ENCODE results near the gene AP1B1.

The AP1B1 gene

GRCh38 chr22:29313576-29314466 is 74.5 kb downstream of the AP1B1 start:
- Histone ChIP-seq H3K4me1 (ENCODE audit: control insufficient read depth, insufficient read depth, low read length) (peaks cover 61% of the 10 kb centered on the region), H3K4me3 (ENCODE audit: low read length in 2 of 2) (peak overlapping the region in 1 of 2 donors; percentile 60), H3K9ac (ENCODE audit: low read length in 2 of 2) (no peak overlapping the region)

GRCh38 chr22:29313126-29313575 is 75.2 kb downstream of the AP1B1 start:
- H3K4me1 ChIP-seq (ENCODE audit: control insufficient read depth, insufficient read depth, low read length), result peaks cover 68% of the 10 kb centered on the region
- peaks cover 20 to 32% of the 10 kb centered on the region in 2 donors for H3K27me3 ChIP-seq (ENCODE audit: control insufficient read depth in 1 of 2, insufficient read depth in 2 of 2, low read length in 2 of 2)
- H3K27ac ChIP-seq (ENCODE audit: low read length), result no peak overlapping the region
- H3K9me3 ChIP-seq (ENCODE audit: control insufficient read depth in 2 of 2, low read length in 2 of 2), result no peaks in the 10 kb centered on the region
- no peak overlapping the region for H3K9ac ChIP-seq (ENCODE audit: low read length in 2 of 2)
- no peak overlapping the region for H3K4me3 ChIP-seq (ENCODE audit: low read length in 2 of 2)
- no peaks in the 10 kb centered on the region for H3K36me3 ChIP-seq (ENCODE audit: control insufficient read depth in 2 of 2, insufficient read depth in 2 of 2, low read length in 2 of 2)

More at GRCh38 chr22:29313576-29314466, 74.5 kb downstream of the AP1B1 start:
- no peaks in the 10 kb centered on the region for H3K9me3 ChIP-seq (ENCODE audit: control insufficient read depth in 2 of 2, low read length in 2 of 2)
- no peak overlapping the region for H3K27ac ChIP-seq (ENCODE audit: low read length)
- peaks cover 20 to 32% of the 10 kb centered on the region in 2 donors for H3K27me3 ChIP-seq (ENCODE audit: control insufficient read depth in 1 of 2, insufficient read depth in 2 of 2, low read length in 2 of 2)
- H3K36me3 ChIP-seq (ENCODE audit: control insufficient read depth in 2 of 2, insufficient read depth in 2 of 2, low read length in 2 of 2), result no peaks in the 10 kb centered on the region

- Histone ChIP-seq H3K4me3 (ENCODE audit: low read length in 2 of 2) (no peak overlapping the region), H3K27me3 (ENCODE audit: control insufficient read depth in 1 of 2, insufficient read depth in 2 of 2, low read length in 2 of 2) (peaks cover 20 to 32% of the 10 kb centered on the region in 2 donors), H3K36me3 (ENCODE audit: control insufficient read depth in 2 of 2, insufficient read depth in 2 of 2, low read length in 2 of 2) (no peaks in the 10 kb centered on the region), H3K4me1 (ENCODE audit: control insufficient read depth, insufficient read depth, low read length) (peaks cover 75% of the 10 kb centered on the region), H3K9ac (ENCODE audit: low read length in 2 of 2) (no peak overlapping the region), H3K27ac (ENCODE audit: low read length) (no peak overlapping the region), H3K9me3 (ENCODE audit: control insufficient read depth in 2 of 2, low read length in 2 of 2) (no peaks in the 10 kb centered on the region)
Observed at GRCh38 chr22:29312218-29313125, 75.9 kb downstream of the AP1B1 start.

GRCh38 chr22:29311464-29312217 is 76.7 kb downstream of the AP1B1 start:
- Histone ChIP-seq H3K36me3 (ENCODE audit: control insufficient read depth in 2 of 2, insufficient read depth in 2 of 2, low read length in 2 of 2) (no peaks in the 10 kb centered on the region), H3K27ac (ENCODE audit: low read length) (peak overlapping the region; percentile 62), H3K27me3 (ENCODE audit: control insufficient read depth in 1 of 2, insufficient read depth in 2 of 2, low read length in 2 of 2) (peaks cover 20 to 32% of the 10 kb centered on the region in 2 donors), H3K4me1 (ENCODE audit: control insufficient read depth, insufficient read depth, low read length) (peaks cover 78% of the 10 kb centered on the region), H3K9ac (ENCODE audit: low read length in 2 of 2) (peak overlapping the region; percentile 36 to 44), H3K9me3 (ENCODE audit: control insufficient read depth in 2 of 2, low read length in 2 of 2) (no peaks in the 10 kb centered on the region), H3K4me3 (ENCODE audit: low read length in 2 of 2) (peak overlapping the region in 1 of 2 donors; percentile 63)

GRCh38 chr22:29310863-29311339 is 77.5 kb downstream of the AP1B1 start:
- Histone ChIP-seq H3K4me3 (ENCODE audit: low read length in 2 of 2) (peak overlapping the region in 1 of 2 donors; percentile 63), H3K36me3 (ENCODE audit: control insufficient read depth in 2 of 2, insufficient read depth in 2 of 2, low read length in 2 of 2) (no peaks in the 10 kb centered on the region), H3K4me1 (ENCODE audit: control insufficient read depth, insufficient read depth, low read length) (peaks cover 83% of the 10 kb centered on the region), H3K27me3 (ENCODE audit: control insufficient read depth in 1 of 2, insufficient read depth in 2 of 2, low read length in 2 of 2) (peaks cover 14 to 25% of the 10 kb centered on the region in 2 donors), H3K9ac (ENCODE audit: low read length in 2 of 2) (peak overlapping the region; percentile 36 to 44), H3K9me3 (ENCODE audit: control insufficient read depth in 2 of 2, low read length in 2 of 2) (no peaks in the 10 kb centered on the region), H3K27ac (ENCODE audit: low read length) (peak overlapping the region; percentile 62)

- no peak overlapping the region for H3K9ac ChIP-seq (ENCODE audit: low read length in 2 of 2)
- peak overlapping the region; percentile 62 for H3K27ac ChIP-seq (ENCODE audit: low read length)
- H3K9me3 ChIP-seq (ENCODE audit: control insufficient read depth in 2 of 2, low read length in 2 of 2), result no peaks in the 10 kb centered on the region
- peaks cover 13 to 22% of the 10 kb centered on the region in 2 donors for H3K27me3 ChIP-seq (ENCODE audit: control insufficient read depth in 1 of 2, insufficient read depth in 2 of 2, low read length in 2 of 2)
- H3K36me3 ChIP-seq (ENCODE audit: control insufficient read depth in 2 of 2, insufficient read depth in 2 of 2, low read length in 2 of 2), result no peaks in the 10 kb centered on the region
- peaks cover 79% of the 10 kb centered on the region for H3K4me1 ChIP-seq (ENCODE audit: control insufficient read depth, insufficient read depth, low read length)
- H3K4me3 ChIP-seq (ENCODE audit: low read length in 2 of 2), result peak overlapping the region in 1 of 2 donors; percentile 35
Observed at GRCh38 chr22:29310065-29310862, 78.1 kb downstream of the AP1B1 start.

- H3K27me3 ChIP-seq (ENCODE audit: control insufficient read depth in 1 of 2, insufficient read depth in 2 of 2, low read length in 2 of 2), result peaks cover 10 to 14% of the 10 kb centered on the region in 2 donors
- peaks cover 72% of the 10 kb centered on the region for H3K4me1 ChIP-seq (ENCODE audit: control insufficient read depth, insufficient read depth, low read length)
- no peaks in the 10 kb centered on the region for H3K36me3 ChIP-seq (ENCODE audit: control insufficient read depth in 2 of 2, insufficient read depth in 2 of 2, low read length in 2 of 2)
- peak overlapping the region in 1 of 2 donors; percentile 87 for H3K4me3 ChIP-seq (ENCODE audit: low read length in 2 of 2)
- peak overlapping the region; percentile 62 for H3K27ac ChIP-seq (ENCODE audit: low read length)
- H3K9me3 ChIP-seq (ENCODE audit: control insufficient read depth in 2 of 2, low read length in 2 of 2), result no peaks in the 10 kb centered on the region
- H3K9ac ChIP-seq (ENCODE audit: low read length in 2 of 2), result peak overlapping the region in 1 of 2 donors; percentile 36
Observed at GRCh38 chr22:29309332-29310064, 78.9 kb downstream of the AP1B1 start.

- H3K9me3 ChIP-seq (ENCODE audit: control insufficient read depth in 2 of 2, low read length in 2 of 2), result no peaks in the 10 kb centered on the region
- peaks cover 65% of the 10 kb centered on the region for H3K4me1 ChIP-seq (ENCODE audit: control insufficient read depth, insufficient read depth, low read length)
- H3K36me3 ChIP-seq (ENCODE audit: control insufficient read depth in 2 of 2, insufficient read depth in 2 of 2, low read length in 2 of 2), result no peaks in the 10 kb centered on the region
- H3K27me3 ChIP-seq (ENCODE audit: control insufficient read depth in 1 of 2, insufficient read depth in 2 of 2, low read length in 2 of 2), result peaks cover 3 to 7% of the 10 kb centered on the region in 2 donors
- peak overlapping the region; percentile 62 for H3K27ac ChIP-seq (ENCODE audit: low read length)
- H3K4me3 ChIP-seq (ENCODE audit: low read length in 2 of 2), result peak overlapping the region; percentile 25 to 87
- peak overlapping the region in 1 of 2 donors; percentile 21 for H3K9ac ChIP-seq (ENCODE audit: low read length in 2 of 2)
Observed at GRCh38 chr22:29308791-29309262, 79.5 kb downstream of the AP1B1 start.
